Ovary (tissue), 9 donors: ENCODE data around the gene DNAJC6. TPM values are rescaled to one million over a fixed set of nuclear protein-coding genes. Genes with fewer than 3 reads are reported as not detected.

Experiments
- DNase-seq, 5 donors: peaks; one replicate each; pipeline ENCODE4 v3.0.0-alpha.2; 2019 to 2020
- H3K27ac ChIP-seq, 2 donors: fragments of 200-600 bp; one replicate each; pipeline versions ENCODE4 v1.5.1 to v1.8.0; 2019 to 2022
- H3K27me3 ChIP-seq: fragments of 200-600 bp; one replicate; pipeline ENCODE4 v1.8.0; 2022
- H3K36me3 ChIP-seq: fragments of 200-600 bp; sonication (generic); one replicate; pipeline ENCODE4 v1.5.1; 2019
- H3K4me1 ChIP-seq: one replicate; pipeline ENCODE4 v1.8.1; 2013; ENCODE audit warnings: mild to moderate bottlenecking, moderate library complexity; ENCODE audit not compliant: insufficient read depth
- H3K4me3 ChIP-seq: fragments of 200-600 bp; sonication (generic); one replicate; pipeline ENCODE4 v1.5.1; 2017
- H3K9me3 ChIP-seq, 2 donors: fragments of 200-600 bp in 1 of 2; sonication (generic) in 1 of 2; one replicate each; pipeline versions ENCODE4 v1.5.1 to v1.8.1; 2013 to 2019; ENCODE audit warnings: mild to moderate bottlenecking in 1 of 2, moderate library complexity in 1 of 2
- CTCF ChIP-seq, 3 donors: fragments of 450-650 bp in 2 of 3; fragments of 200-600 bp in 1 of 3; IDR thresholded peaks; one replicate each; pipeline versions ENCODE4 v1.5.1 to v1.8.0; 2016 to 2022; ENCODE audit warnings: antibody characterized with exemption in 3 of 3, mild to moderate bottlenecking in 1 of 3
- EP300 ChIP-seq: sonication (generic); formaldehyde crosslinking; IDR thresholded peaks from one replicate; pipeline ENCODE4 v1.6.1; 2017; ENCODE audit warnings: antibody characterized with exemption
- POLR2A ChIP-seq: fragments of 450-650 bp; IDR thresholded peaks from one replicate; pipeline ENCODE4 v1.6.1; 2017; ENCODE audit warnings: antibody characterized with exemption, mild to moderate bottlenecking, moderate library complexity
- WGBS, 3 donors: extraction: QIAGEN DNeasy Blood & Tissue Kit in 1 of 3; methylation state at CpG; one replicate each; pipeline versions ENCODE4 v1.1.5 to v1.1.7; 2013 to 2017; 5-methylcytosine and 5-hydroxymethylcytosine counted together
- intact Hi-C, 4 donors: fragments of 100-400 bp; cut with DNase I; formaldehyde crosslinking; loops; one replicate each; pipeline versions ENCODE4 v1.11.0 to v1.15.1; 2022 to 2023
- polyA plus RNA-seq, 2 donors: library from polyadenylated mRNA; stranded (reverse); fragments of 200-250 nt in 1 of 2; fragments of 350-450 nt in 1 of 2; fragmentation: Illumina TruSeq in 1 of 2; extraction: RNeasy Lipid Tissue Mini Kit (QIAGEN cat#74804) in 1 of 2; gene quantifications; one replicate each; pipeline ENCODE4 v1.2.3, GENCODE V29; 2013 to 2014
- total RNA-seq, 7 donors: library from RNA; depleted of rRNA in 2 of 7; stranded (reverse); fragments of >200 nt in 2 of 7; fragmentation: NEBNext Ultra II Directional in 3 of 7; extraction: Animal tissue kit (Norgen Biotek cat#: 25700) in 3 of 7; gene quantifications; one replicate each; pipeline versions ENCODE4 v1.1.0 to v1.2.4, GENCODE V29; 2016 to 2023
- donor health status: DM: no; HTN: no; CAD: no; lungs with moderate emphysema.
- donor health status: DM: no; HTN: no; CAD: no.
- donor health status: Bipolar disorder and iron deficiency.
- donor health status: DM: yes; HTN: yes; CAD: no.
- donor health status: DM: no; HTN: no; CAD: no.
- donor health status: DM: yes; HTN: yes; CAD: no.

DNAJC6 gene
- total and polyA plus RNA-seq, 9 donors: 0.48 to 2.7 (median 1.5) TPM

GRCh38 chr1:65316233-65316632, 6.9 kb downstream of the DNAJC6 start:
- Histone ChIP-seq H3K36me3 (no peaks in the 10 kb centered on the region), H3K27ac (no peak overlapping the region), H3K4me3 (no peak overlapping the region), H3K9me3 (no peaks in the 10 kb centered on the region), H3K4me1 (no peaks in the 10 kb centered on the region), H3K27me3 (no peaks in the 10 kb centered on the region)
- DNase-seq: no peak
- 73 to 85% (median 76%) methylated on average over 2 of the region's 2 CpGs for WGBS, 3 donors
- no peak for TF ChIP-seq EP300
- TF ChIP-seq CTCF (IDR thresholded peaks at IDR 0.05): no peak
- intact Hi-C loops: no loop called here

GRCh38 chr1:65317866-65318653, 8.7 kb downstream of the DNAJC6 start:
- Histone ChIP-seq H3K27me3 (no peaks in the 10 kb centered on the region), H3K4me3 (no peak overlapping the region), H3K36me3 (no peaks in the 10 kb centered on the region), H3K27ac (no peak overlapping the region), H3K9me3 (no peaks in the 10 kb centered on the region), H3K4me1 (no peaks in the 10 kb centered on the region)
- 55 to 69% (median 61%) methylated on average over 5 of the region's 5 CpGs for WGBS, 3 donors
- TF ChIP-seq EP300 (no peak), CTCF (IDR thresholded peaks at IDR 0.05) (no peak), POLR2A (no peak)
- DNase-seq: no peak
- intact Hi-C loops: no loop called here

GRCh38 chr1:65319141-65319540, 9.8 kb downstream of the DNAJC6 start:
- TF ChIP-seq EP300 (no peak), POLR2A (no peak), CTCF (IDR thresholded peaks at IDR 0.05) (no peak)
- intact Hi-C loops: no loop called here
- no peak overlapping the region for H3K27ac ChIP-seq
- no peaks in the 10 kb centered on the region for H3K9me3 ChIP-seq
- no peaks in the 10 kb centered on the region for H3K27me3 ChIP-seq
- H3K4me1 ChIP-seq: no peaks in the 10 kb centered on the region
- H3K4me3 ChIP-seq: no peak overlapping the region
- 82 to 92% (median 90%) methylated on average over 3 of the region's 3 CpGs for WGBS, 3 donors
- DNase-seq: no peak
- H3K36me3 ChIP-seq: no peaks in the 10 kb centered on the region

- H3K27ac ChIP-seq: no peak overlapping the region
- no peaks in the 10 kb centered on the region for H3K27me3 ChIP-seq
- WGBS, 3 donors: 78 to 100% (median 83%) methylated on average over 1 of the region's 1 CpG
- intact Hi-C loops: no loop called here
- no peaks in the 10 kb centered on the region for H3K4me1 ChIP-seq
- H3K4me3 ChIP-seq: no peak overlapping the region
- no peak for DNase-seq
- TF ChIP-seq POLR2A (no peak), EP300 (no peak)
- no peaks in the 10 kb centered on the region for H3K9me3 ChIP-seq
- H3K36me3 ChIP-seq: no peaks in the 10 kb centered on the region
Measured at GRCh38 chr1:65319754-65320153, 10.4 kb downstream of the DNAJC6 start.

GRCh38 chr1:65321879-65322278, 12.5 kb downstream of the DNAJC6 start:
- Histone ChIP-seq H3K4me1 (no peaks in the 10 kb centered on the region), H3K27me3 (no peaks in the 10 kb centered on the region), H3K36me3 (no peaks in the 10 kb centered on the region), H3K27ac (no peak overlapping the region), H3K4me3 (no peak overlapping the region), H3K9me3 (no peaks in the 10 kb centered on the region)
- TF ChIP-seq EP300 (no peak), CTCF (IDR thresholded peaks at IDR 0.05) (no peak), POLR2A (no peak)
- no peak for DNase-seq
- 7 to 19% (median 14%) methylated on average over 2 of the region's 2 CpGs for WGBS, 3 donors
- intact Hi-C loops: no loop called here
